Activated T-helper 2 cell treated with anti-CD3 and anti-CD28 coated beads, Interferon-gamma antibody, Interleukin-2, Interleukin-4, amounts not matched to agents 10 μg/mL and 5 μg/mL and 100 μg/mL, durations not matched to agents 14 hours and 24 hours and 36 hours (primary cell): ENCODE data around the gene SIL1. TPM values are rescaled to one million over a fixed set of nuclear protein-coding genes. Genes with fewer than 3 reads are reported as not detected.
"Not testable (repeated sequence)": the region's sequence is repeated elsewhere in the genome, so short reads cannot be mapped to it uniquely, and the experiment has no call there.

Experiments used
- DNase-seq: peaks from one replicate; pipeline ENCODE4 v3.0.0; 2021; ENCODE audit warnings: low spot score
- H3K27ac Mint-ChIP-seq: one replicate; pipeline ENCODE4 v1.8.0; 2021; ENCODE audit warnings: mixed read lengths
- H3K27me3 Mint-ChIP-seq: one replicate; pipeline ENCODE4 v1.8.0; 2021; ENCODE audit warnings: low read depth, mixed read lengths
- H3K36me3 Mint-ChIP-seq: one replicate; pipeline ENCODE4 v1.8.0; 2021; ENCODE audit warnings: low read depth, mixed read lengths
- H3K4me1 Mint-ChIP-seq: one replicate; pipeline ENCODE4 v1.8.0; 2021; ENCODE audit warnings: low read depth, mixed read lengths
- H3K4me3 Mint-ChIP-seq: one replicate; pipeline ENCODE4 v1.8.0; 2021; ENCODE audit warnings: low read depth, mild to moderate bottlenecking, moderate library complexity, mixed read lengths
- H3K9me3 Mint-ChIP-seq: one replicate; pipeline ENCODE4 v1.8.0; 2021; ENCODE audit warnings: mixed read lengths
- intact Hi-C: fragments of 100-400 bp; cut with micrococcal nuclease; formaldehyde crosslinking; loops from one replicate; pipeline ENCODE4 v1.15.1; 2023
- total RNA-seq: library from RNA; stranded (reverse); gene quantifications from 2 replicates; pipeline ENCODE4 v1.2.3, GENCODE V29; 2022

Gene SIL1
- total RNA-seq, 1 donor from 2014 or later = 31.1 TPM

DNA sequence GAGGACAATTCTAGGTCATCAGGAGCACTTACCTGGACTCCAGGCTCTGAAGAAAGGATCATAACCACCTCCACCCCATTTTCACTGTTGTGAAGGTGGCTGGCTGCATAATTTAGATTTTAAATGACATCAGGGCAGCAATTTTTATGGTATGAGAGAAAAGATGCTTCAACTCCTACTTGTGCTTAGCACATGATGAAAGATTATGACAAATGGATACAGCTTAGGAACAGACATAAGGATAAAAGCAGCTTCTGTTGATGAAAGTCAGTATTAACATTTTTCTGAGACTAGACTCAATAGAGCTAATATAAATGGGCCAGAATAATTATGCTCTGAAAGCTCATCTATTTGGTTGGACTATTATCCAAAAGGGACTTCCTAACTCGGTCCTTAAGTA is 72.2 kb downstream of the SIL1 start:
- intact Hi-C loops = no loop called here
- H3K27me3 Mint-ChIP-seq = no peaks in the 10 kb centered on the region
- H3K36me3 Mint-ChIP-seq = no peaks in the 10 kb centered on the region
- H3K4me1 Mint-ChIP-seq = no peaks in the 10 kb centered on the region
- H3K27ac Mint-ChIP-seq = no peak overlapping the region
- no peak overlapping the region for H3K4me3 Mint-ChIP-seq
- H3K9me3 Mint-ChIP-seq = no peaks in the 10 kb centered on the region
- no peak for DNase-seq

DNA sequence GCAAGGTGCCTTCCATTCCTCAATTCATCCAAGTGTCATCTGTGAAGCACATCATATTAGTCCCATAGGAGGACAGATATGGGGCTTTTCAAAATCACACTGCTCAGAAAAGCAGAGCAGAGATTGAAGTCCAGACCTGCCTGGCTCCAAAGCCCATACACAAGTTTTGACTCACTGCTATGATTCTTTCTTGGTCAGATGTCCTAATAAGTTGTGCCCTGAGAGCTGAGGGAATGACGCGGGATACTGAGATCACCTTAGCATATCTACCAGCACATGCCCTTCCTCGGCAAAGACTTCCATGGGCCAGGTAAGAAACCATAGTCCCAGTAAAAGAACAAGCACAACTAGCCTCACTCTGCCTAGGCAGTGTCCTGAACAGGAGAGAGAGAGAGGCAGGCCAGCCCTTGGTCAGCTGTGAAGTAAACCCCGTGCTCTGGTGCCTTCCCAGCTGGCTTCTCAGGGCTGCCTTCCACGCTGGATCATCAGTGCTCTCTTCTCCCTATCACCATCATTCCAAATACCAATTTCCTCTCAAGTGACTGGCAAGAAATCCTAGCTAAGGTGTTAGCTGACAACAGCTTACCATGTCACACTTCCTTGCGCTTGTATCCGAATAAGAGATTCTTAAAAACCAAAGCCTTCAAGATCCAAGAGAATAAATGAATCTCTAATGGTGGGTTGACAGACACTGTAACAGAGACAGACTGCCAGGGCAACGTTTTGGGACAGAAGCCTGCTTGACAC is 73.2 kb downstream of the SIL1 start:
- Mint-ChIP-seq H3K27ac (no peak overlapping the region), H3K4me3 (no peak overlapping the region), H3K9me3 (no peaks in the 10 kb centered on the region), H3K4me1 (no peaks in the 10 kb centered on the region), H3K36me3 (peaks cover 3% of the 10 kb centered on the region), H3K27me3 (no peaks in the 10 kb centered on the region)
- no peak for DNase-seq
- intact Hi-C loops = no loop called here

DNA sequence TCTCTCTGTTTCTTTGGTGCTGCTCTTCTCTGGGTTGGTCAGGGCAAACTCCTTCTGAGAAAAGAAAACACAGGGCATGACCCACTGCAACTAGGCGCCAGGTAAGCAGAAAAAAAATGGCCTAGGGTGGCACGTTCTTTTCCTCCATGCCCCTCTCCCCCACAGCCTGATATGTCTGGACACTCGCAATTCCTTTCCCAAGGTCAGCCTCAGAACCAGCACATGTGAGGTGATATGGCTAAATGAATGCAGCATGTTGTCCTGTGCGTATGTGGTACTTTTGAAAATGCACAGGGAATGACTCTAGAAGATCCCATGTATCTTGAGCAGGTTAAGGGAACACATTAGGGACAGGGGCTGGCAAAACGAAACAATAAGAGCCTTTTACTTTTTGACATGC is 77.0 kb downstream of the SIL1 start:
- Mint-ChIP-seq H3K4me1 (no peaks in the 10 kb centered on the region), H3K9me3 (no peaks in the 10 kb centered on the region)

DNA sequence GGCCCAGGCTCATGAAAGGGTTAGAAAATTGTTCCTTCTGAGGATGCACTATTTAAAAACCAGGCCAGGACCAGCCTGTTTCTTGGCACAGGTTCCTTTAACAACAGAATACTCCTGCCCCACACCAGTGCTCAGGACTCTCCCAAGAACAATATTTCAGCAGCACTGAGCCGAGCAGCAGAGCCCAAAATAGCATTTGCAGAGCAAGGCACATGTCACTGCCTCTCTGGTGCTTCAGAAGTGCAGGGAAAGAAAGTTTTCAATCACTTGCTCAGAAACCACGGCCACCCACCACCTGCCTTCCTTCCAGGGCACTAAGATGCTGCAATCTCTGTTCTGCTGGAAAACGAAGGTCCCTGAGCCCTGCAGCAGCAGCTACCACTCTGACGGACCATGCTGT is 77.6 kb downstream of the SIL1 start:
- H3K4me1 Mint-ChIP-seq = no peaks in the 10 kb centered on the region
- H3K27me3 Mint-ChIP-seq = no peaks in the 10 kb centered on the region
- no peaks in the 10 kb centered on the region for H3K9me3 Mint-ChIP-seq
- peaks cover 3% of the 10 kb centered on the region for H3K36me3 Mint-ChIP-seq
- intact Hi-C loops = no loop called here
- no peak overlapping the region for H3K4me3 Mint-ChIP-seq
- H3K27ac Mint-ChIP-seq = no peak overlapping the region
- no peak for DNase-seq

More for the DNA sequence above, 77.0 kb downstream of the SIL1 start:
- H3K4me3 Mint-ChIP-seq = no peak overlapping the region
- no peaks in the 10 kb centered on the region for H3K27me3 Mint-ChIP-seq
- intact Hi-C loops = no loop called here
- DNase-seq = no peak
- no peak overlapping the region for H3K27ac Mint-ChIP-seq
- H3K36me3 Mint-ChIP-seq = peaks cover 3% of the 10 kb centered on the region

DNA sequence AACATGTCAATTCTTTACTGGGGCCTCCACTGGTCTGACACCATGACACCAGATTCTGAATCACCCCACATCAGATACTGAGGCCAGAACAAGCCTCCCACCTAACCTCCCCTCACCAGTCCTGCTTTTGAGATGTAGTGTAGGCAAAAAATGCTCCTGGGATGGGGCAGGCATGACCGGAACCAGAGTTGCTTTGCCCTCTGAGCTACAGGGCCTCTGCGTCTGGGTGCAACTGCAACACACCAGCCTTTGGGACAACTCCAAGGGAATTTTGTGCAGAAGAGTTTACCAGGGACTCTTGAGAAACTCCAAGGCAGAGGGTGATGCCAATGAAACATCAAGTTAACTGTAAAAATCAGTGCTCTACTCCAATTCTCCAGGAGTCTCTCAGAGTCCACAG is 79.4 kb downstream of the SIL1 start:
- Mint-ChIP-seq H3K4me3 (no peak overlapping the region), H3K27ac (no peak overlapping the region), H3K9me3 (no peaks in the 10 kb centered on the region), H3K27me3 (no peaks in the 10 kb centered on the region), H3K4me1 (no peaks in the 10 kb centered on the region), H3K36me3 (peaks cover 3% of the 10 kb centered on the region)
- intact Hi-C loops = no loop called here
- DNase-seq = no peak

DNA sequence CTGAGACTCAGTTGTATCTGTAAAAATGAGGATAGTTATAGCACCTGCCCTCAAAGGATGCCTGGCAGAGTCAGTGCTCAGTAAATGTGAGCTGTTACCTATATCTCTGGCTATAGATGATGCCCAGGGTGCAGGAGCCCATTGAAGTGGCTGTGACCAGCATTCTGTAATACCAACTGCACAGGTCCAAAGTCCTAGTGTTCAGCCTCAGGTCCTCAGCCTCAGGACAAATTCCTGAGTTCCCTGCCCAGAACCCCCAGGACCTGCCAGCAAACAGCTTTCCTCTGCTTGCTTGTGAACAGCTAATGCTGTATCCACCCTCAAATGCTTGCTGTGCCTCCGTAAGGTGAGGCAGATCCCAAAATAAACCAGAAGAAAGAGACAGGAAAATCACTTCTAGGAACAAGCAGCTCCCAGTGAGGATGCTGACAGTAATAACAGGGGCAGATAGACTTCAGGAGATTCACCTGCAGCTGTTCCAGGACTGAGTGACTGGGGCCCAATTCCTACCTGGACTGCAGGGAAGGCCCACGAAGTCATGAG is 80.8 kb downstream of the SIL1 start:
- Mint-ChIP-seq H3K9me3 (no peaks in the 10 kb centered on the region), H3K4me1 (no peaks in the 10 kb centered on the region), H3K4me3 (no peak overlapping the region), H3K27me3 (no peaks in the 10 kb centered on the region), H3K27ac (no peak overlapping the region), H3K36me3 (peaks cover 3% of the 10 kb centered on the region)
- intact Hi-C loops = no loop called here
- no peak for DNase-seq

DNA sequence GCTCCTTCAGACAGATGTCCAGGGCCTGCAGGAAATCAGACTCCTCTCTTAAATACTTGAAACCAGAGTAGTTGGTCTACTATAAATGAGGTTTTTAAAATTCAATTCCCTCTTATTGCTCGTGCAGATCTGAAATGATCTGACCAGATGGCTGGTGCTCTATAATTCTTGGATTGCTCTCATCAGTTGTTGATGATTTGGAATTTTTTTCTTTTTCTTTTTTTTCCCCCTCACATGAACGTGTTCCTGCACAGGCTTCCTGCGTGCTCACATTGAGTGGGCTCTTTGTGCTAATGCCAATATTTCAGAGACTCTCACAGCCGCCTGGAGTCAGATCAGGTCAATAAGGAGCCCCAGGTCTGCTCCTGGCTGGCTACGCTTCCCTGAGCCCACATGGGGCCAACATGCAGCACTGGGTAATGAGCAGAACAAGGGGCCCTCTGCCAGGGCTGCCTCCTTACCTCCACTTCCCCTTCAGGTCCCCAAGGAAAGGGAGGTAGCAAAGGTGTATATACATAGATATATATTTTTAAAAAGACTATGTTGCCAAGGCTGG is 82.0 kb downstream of the SIL1 start:
- Mint-ChIP-seq H3K4me1 (no peaks in the 10 kb centered on the region), H3K27ac (no peak overlapping the region), H3K9me3 (no peaks in the 10 kb centered on the region), H3K36me3 (peaks cover 3% of the 10 kb centered on the region), H3K4me3 (no peak overlapping the region), H3K27me3 (no peaks in the 10 kb centered on the region)
- no peak for DNase-seq
- intact Hi-C loops = no loop called here

DNA sequence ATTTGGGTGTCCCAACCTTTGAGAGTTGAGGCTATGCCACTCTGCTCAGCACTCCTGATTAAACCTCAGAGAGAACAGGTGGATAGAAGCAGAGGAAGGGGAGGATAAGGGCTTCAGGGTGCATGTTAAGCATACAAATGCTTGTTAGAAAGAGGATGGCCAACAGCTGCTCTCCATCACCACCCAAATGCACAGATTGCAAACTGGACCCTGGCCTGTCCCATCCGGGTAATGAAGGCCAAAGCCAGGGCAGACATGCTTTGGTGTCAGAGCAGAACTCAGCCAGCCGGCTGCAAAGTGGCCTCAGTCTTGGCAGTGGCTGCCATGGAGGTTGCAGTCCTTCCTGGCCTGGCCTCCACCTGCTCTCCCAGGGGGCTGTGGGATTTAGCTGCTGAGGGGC is 84.3 kb downstream of the SIL1 start:
- Mint-ChIP-seq H3K4me3 (no peak overlapping the region), H3K27me3 (no peaks in the 10 kb centered on the region), H3K4me1 (no peaks in the 10 kb centered on the region), H3K36me3 (no peaks in the 10 kb centered on the region), H3K27ac (no peak overlapping the region), H3K9me3 (no peaks in the 10 kb centered on the region)
- intact Hi-C loops = no loop called here
- DNase-seq = no peak

DNA sequence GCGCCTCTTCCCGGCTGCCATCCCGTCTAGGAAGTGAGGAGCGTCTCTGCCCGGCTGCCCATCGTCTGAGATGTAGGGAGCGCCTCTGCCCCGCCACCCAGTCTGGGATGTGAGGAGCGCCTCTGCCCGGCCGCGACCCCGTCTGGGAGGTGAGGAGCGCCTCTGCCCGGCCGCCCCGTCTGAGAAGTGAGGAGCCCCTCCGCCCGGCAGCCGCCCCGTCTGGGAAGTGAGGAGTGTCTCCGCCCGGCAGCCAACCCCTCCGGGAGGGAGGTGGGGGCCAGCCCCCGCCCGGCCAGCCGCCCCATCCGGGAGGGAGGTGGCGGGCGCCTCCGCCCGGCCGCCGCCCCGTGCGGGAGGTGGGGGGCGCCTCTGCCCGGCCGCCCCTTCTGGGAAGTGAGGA is 85.8 kb downstream of the SIL1 start:
- H3K9me3 Mint-ChIP-seq, H3K36me3 Mint-ChIP-seq, H3K4me1 Mint-ChIP-seq: not testable (repeated sequence)

DNA sequence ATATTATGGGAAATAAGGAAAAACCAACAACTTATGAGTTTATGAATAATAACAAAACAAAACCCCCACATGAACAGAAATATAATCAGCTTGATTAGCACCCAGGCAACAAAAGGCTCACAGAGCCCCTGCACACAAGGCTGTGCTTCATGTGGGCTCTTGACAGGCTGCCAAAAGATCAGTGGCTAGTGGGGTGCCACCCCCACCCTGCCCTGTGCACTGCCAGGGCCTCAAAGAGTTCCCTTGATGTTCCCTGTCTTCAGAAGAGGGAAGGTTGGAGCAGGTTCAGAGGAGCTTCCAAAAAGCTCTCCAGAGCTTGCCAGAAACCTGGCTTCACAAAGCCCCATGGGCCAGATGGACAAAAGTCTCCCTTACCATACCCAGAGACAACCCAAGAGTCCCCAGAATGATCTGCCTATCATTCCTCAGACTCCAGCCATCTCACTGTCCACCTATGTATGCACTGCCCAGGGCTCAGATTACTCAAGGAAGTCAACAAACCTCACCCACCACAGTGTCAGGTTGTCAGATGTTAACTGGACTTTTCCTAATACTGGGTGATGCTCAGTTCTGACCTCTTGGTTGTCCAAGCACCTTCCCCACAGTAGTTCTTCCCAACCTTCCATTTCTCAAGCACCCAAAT is 87.5 kb downstream of the SIL1 start:
- H3K27me3 Mint-ChIP-seq = no peaks in the 10 kb centered on the region
- no peaks in the 10 kb centered on the region for H3K36me3 Mint-ChIP-seq
- H3K4me1 Mint-ChIP-seq = no peaks in the 10 kb centered on the region
- H3K4me3 Mint-ChIP-seq = no peak overlapping the region
- DNase-seq = no peak
- no peak overlapping the region for H3K27ac Mint-ChIP-seq
- intact Hi-C loops = no loop called here
- no peaks in the 10 kb centered on the region for H3K9me3 Mint-ChIP-seq

More for the DNA sequence above, 85.8 kb downstream of the SIL1 start:
- H3K27ac Mint-ChIP-seq, H3K4me3 Mint-ChIP-seq, H3K27me3 Mint-ChIP-seq, DNase-seq, intact Hi-C loops: not testable (repeated sequence)

DNA sequence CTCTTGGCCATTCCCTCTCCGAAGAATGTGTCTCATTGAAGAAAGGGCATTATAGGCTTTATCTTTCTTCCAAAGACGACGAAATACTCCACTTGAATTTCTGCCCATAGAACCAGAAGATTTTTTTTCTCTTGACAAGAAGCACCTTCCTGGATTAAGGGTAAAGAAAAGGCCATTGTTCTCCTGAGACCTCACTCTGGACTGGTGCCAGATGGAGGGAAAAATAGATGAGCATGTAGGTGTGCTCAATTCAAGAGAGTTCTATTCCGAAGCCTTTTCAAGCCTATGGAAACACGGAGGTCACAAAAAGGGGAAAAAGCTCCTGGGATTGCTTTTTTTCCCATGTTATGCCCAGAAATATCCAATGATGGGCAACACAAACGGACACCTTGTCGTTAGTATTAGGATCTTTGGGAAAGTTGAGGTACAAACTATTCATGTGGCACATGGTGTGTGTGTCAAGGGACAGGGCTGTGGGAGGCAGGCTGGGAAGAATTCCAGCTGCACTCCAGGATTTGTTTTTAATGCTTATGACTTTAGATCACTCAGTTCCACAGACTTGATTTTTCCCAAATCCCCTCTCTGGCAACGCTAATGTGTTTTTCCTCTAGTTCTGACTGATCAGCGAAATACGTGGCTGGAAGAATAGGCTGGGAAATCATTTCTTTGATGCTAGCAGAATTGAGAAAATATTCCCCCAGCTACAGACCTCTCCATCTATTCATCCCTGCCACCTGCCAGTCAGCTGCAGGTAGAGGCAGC is 89.9 kb downstream of the SIL1 start:
- Mint-ChIP-seq H3K36me3 (no peaks in the 10 kb centered on the region), H3K4me1 (no peaks in the 10 kb centered on the region), H3K4me3 (no peak overlapping the region), H3K27me3 (no peaks in the 10 kb centered on the region), H3K9me3 (no peaks in the 10 kb centered on the region), H3K27ac (no peak overlapping the region)
- intact Hi-C loops = no loop called here
- no peak for DNase-seq

DNA sequence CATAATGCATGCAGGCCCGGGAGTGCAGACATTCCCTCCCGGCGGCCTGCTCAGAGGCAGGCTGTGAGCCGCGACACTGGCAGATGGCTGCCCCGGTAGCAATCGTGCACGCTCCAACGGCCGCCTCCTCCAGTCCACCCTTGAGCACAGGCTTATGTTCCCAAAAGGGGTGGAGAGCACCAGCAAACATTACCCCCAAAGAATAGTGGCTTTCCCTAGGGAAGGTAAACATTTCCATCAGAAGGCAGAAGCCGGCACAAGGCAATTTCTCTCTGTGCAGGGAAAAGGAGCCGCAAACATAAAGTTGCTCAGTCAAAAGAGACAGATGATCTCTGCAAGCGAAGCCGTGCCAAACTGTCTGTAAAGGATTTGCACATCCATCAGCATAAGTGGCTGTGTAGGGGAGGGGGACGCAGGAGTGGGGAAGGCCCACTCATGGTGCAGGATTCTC is 92.5 kb downstream of the SIL1 start:
- no peaks in the 10 kb centered on the region for H3K9me3 Mint-ChIP-seq
- no peaks in the 10 kb centered on the region for H3K36me3 Mint-ChIP-seq

More for the DNA sequence above, 92.5 kb downstream of the SIL1 start:
- Mint-ChIP-seq H3K4me3 (no peak overlapping the region), H3K4me1 (peaks cover 4% of the 10 kb centered on the region), H3K27me3 (no peaks in the 10 kb centered on the region), H3K27ac (no peak overlapping the region)
- DNase-seq = no peak
- intact Hi-C loops = no loop called here
